Stimulated activated naive CD4-positive, alpha-beta T cell treated with Interleukin-2 at 50 U/mL for 16 hours (primary cell): ENCODE data around the gene GTF2F1.
"Not testable (repeated sequence)": the region's sequence is repeated elsewhere in the genome, so short reads cannot be mapped to it uniquely, and the experiment has no call there.

ENCODE experiments used
- DNase-seq: peaks from one replicate; lab custom pipeline; 2025; lab: John Stamatoyannopoulos, UW

The GTF2F1 gene, protein sequence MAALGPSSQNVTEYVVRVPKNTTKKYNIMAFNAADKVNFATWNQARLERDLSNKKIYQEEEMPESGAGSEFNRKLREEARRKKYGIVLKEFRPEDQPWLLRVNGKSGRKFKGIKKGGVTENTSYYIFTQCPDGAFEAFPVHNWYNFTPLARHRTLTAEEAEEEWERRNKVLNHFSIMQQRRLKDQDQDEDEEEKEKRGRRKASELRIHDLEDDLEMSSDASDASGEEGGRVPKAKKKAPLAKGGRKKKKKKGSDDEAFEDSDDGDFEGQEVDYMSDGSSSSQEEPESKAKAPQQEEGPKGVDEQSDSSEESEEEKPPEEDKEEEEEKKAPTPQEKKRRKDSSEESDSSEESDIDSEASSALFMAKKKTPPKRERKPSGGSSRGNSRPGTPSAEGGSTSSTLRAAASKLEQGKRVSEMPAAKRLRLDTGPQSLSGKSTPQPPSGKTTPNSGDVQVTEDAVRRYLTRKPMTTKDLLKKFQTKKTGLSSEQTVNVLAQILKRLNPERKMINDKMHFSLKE

DNA sequence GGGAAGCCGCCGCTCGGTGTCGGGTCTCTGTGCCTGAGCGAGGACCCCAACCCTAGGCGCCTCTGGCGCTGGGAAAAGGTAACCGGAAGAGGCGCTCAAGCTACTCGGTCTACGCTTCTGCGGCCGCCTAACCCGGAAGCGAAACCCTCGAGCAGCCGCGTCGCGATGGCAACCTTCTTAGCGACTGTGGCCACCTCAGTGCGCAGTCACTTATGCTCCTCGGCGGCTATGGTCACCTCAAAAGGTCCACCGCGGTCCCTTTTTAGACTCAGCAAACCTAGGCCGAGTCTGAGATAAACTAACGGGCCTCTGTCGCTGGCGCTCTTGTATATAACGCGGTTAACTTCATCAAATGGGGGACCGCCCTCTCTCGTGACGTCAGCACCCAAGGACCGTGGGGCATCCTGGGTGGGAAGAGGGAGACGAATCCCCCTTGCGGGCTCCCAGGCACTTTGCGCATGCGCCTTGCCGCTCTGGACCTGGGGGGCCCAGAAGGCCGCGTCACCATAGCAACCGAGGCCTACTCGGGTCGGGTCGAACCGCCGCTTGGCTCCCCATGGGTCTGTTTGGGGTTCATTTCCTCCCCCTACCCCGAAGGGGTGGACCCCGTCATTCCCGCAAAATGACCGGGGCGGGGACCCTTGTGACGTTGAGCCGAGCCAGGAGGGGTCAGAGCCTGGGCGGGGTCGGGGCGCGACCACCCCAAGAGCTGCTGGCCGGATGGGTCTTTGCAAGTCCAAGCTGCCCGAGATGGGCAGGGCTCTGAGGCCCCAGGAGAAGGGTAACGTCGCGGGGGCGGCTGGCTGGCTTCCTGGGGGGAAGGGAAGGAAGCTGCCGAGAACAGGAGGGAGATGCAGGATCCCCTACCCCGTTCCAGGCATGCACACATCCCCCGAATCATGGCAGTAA, at the start of gene GTF2F1:
TSS of gene GTF2F1 (minus strand) at position 91 of the 909 bp plus-strand sequence. CDS start 169 bp downstream, outside the sequence.
- DNase-seq, result peak; percentile 91

DNA sequence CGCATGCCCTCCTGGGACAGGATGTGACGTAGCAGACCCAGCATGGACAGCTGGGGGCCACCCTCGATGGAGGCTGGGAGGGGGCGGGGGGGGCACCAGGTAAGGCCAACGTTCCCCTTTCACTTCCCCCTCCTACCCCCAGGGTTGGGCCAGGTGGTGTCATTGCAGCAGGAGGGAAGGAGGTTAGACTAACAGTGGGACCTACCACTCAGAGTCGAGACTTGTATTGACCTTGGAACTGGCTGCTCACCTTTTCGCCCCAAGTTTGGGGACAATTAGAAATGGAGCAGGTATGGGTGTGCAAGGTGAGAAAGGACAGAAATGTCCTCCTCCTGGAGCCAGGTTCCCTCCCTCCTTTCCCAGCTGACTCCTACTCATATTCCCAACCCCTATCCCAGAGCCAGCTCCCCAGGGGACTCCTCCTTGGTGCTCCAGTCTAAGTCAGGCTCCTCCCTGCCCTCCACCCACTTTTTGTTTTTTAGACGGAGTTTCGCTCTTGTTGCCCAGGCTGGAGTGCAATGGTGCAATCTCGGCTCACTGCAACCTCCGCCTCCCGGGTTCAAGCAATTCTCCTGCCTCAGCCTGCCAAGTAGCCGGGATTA, 49.2 kb upstream of the GTF2F1 start:
- DNase-seq, result no peak

DNA sequence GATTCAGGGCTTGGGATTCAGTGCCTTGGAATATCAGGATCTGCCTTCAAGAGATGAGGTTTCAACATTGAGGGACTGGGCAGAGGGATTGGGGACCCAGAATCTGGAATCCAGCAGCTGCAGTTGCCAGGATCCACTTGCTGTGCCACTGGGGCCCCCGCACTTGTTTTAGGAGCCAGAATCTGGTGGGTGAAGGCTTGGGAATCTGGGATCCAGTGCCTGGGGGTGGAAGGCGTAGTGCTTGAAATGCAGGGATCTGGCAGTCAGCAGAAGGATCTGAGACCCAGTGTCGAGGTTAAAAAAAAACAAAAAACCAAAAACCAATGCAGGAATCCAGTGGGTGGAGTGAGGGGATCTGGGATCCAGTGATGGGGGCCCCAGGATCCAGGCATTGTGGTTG, 47.9 kb upstream of the GTF2F1 start:
- no peak for DNase-seq

DNA sequence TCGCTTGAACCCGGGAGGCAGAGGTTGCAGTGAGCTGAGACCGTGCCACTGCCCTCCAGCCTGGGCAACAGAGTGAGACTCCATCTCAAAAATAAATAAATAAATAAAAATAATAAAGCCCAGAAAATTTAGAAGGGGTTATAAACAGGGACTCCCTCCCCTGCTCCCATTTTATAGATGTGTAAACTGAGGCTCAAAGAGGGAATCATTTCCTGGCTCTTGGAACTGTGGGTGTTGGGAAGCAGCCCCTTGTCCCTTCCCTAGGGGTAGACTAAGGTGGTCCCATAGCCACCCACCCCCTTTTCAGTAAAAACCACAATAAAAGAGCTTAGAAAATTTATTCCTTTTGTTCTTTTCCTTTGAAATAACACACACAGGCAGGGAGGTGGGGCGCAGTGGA, 46.8 kb upstream of the GTF2F1 start:
- DNase-seq, result no peak

DNA sequence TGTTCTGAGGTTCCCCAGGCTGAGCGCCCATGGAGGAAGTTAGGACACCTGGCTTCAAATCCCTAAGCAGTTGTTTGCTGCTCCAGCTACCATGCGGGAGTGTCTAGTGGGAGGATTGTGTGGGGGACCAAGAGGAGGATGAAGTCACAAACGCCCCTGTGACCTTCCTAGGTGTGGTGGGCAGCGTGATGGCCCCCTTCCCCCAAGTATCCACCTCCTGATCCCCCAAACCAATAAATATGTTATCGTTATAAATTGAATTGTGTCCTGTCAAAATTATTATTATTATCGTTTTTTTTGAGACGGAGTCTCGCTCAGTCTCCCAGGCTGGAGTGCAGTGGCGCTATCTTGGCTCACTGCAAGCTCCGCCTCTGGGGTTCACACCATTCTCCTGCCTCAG, 40.7 kb upstream of the GTF2F1 start, which contains the start of gene SLC25A41:
TSS of gene SLC25A41 (minus strand) at position 101 of the 400 bp plus-strand sequence. CDS start at position 31, 70 bp downstream.
- no peak for DNase-seq

DNA sequence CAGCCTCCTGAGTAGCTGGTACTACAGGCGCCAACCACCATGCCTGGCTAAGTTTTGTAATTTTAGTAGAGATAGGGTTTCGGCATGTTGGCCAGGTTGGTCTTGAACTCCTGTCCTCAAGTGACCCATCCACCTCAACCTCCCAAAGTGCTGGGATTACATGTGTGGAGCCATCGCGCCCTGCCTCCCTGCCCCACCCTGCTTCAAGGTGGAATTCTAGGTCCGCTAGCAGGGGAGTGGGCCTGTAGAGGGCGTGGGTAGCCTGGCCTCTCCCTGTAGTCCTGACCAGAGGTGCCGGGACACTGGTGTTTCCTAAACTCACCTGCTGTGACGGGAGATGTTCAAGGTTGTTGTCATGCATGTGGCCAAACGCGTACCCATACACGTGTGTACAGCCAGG, 40.2 kb upstream of the GTF2F1 start:
- DNase-seq, result no peak

DNA sequence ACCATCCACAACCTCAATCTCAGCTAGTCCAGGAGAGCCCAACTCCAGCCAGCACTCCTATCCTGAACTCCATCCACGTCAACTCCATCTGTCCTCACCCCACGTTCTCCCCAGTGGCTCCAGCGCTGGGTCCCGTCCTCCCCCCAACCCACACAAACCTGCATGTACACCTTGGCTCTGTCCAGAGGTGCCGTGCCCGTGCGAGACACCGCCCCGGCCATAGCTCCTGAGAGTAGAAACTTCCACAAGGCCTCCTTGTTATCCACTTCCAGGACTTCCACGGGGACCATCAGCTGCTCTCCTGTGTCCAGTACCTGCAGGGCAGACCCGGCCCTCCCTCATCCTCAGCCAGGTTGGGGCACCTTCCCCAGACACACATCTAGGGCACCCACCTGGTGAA, 38.9 kb upstream of the GTF2F1 start:
- no peak for DNase-seq

DNA sequence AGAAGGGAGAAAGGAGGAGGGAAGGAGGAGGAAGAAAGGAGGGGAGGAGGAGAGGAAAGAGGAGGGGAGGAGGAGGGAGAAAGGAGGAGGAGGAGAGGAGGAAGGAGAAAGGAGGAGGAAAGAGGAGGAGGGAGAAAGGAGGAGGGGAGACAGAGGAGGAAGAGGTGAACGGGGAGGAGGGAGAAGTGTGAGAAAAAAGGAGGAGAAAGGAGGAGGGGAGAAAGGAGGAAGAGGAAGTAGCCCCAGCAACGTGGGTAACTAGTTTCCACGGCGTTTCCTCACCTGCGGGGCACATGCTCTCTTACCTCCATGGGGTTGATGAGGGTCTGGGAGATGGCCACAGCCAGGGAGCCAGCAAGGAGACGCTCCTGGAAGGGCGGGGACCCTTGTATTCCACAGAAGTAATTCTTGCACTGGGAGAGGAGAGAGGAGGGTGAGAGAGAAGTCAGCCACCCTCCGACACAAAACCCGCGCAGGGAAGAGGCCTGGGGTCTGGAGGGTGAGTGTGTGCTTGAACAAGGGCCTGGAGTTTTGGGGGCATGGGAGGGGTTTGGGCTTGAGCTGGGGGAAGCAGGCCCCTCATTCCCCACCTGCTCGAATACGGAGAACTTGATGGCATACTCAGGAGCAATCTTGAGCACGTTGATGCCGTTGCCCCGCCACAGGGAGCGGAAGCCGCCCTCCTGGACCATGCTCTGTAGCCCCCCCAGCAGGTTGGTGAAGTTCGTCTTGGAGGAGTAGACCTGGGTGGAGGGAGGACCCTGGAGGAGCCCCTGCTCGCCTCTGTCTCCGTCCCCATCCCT, 36.7 kb upstream of the GTF2F1 start:
- no peak for DNase-seq

DNA sequence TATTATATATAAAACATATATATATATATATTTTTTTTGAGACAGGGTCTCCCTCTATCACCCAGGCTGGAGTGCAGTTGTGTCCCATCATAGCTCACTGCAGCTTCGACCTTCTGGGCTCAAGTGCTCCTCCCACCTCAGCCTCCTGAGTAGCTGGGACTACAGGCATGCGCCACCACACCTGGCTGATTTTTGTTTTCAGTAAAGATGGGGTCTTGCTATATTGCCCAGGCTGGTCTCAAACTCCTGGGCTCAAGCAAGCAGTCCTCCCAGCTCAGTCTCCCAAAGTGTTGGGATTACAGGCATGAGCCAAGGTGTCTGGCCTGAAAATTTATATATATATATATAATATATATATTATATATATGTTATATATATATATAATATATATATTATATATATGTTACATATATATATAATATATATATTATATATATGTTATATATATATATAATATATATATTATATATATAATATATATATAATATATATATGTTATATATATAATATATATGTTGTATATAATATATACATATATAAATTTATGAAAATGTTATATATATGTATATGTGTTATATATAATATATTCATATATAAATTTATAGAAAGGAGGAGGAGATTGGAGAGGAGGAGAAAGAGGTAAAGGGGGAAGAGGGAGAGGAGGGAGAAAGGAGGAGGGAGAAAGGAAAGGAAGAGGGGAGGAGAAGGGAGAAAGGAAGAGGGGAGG, 35.9 kb upstream of the GTF2F1 start:
- DNase-seq, result not testable (repeated sequence)

DNA sequence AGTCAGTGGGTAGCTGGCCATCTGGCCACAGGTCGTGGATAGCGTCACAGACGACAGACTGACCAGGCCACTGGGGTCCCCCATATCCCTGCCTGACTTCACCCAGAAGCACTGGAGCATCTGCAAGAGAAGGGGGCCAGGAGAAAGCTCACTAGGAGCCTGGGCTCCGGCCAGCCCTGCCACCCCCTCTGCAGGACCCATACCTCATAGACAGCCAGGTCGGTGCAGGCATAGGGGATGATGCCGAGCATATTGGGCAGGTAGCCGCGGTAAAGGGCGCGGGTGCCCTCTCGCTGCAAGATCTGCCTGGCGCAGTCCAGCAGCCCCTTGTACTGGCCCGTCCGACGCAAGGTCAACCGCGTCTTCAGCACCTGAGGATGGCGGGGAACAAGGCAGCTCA, 34.2 kb upstream of the GTF2F1 start:
- no peak for DNase-seq

DNA sequence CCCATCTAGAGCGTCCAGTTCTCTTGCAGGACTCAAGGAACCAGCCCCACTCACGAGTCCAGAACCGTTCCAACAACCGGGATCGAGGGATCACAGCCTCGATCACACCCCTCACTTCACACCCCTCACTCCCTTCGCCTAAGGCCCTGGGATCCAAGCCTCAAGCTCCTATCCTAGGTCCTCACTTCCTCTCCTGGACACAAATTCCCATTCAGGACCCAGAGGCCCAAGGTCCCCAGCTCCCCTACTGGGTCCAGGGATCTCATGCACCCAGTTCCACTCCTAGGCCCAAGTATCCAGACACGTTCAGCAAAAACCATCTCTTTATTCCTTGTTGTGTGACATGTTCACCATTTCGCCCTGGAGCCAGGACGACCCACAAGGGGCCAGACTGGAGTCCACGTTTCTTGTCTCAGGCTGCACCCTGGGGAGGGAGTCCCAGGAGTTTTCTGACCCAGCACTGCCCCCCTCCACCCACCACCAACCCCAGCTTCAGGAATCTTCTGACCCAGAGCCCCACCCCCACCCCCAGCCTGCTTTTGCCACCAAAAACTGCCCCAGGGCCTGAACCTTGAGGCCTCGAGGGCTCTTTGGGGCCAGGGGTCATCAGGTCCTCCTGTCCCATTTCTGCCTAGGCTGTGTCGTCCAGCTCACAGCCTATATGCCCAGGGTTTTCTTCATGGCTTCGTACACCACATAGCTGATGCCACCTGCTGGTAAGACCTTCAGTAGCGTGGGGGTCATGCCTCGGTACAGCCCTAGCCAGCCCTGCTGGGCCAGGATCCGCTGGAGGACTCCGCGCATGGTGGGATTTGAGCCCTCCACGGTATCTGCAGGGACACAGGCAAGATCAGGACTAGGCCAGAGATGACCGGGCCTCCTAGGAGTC, 33.0 kb upstream of the GTF2F1 start:
- no peak for DNase-seq

DNA sequence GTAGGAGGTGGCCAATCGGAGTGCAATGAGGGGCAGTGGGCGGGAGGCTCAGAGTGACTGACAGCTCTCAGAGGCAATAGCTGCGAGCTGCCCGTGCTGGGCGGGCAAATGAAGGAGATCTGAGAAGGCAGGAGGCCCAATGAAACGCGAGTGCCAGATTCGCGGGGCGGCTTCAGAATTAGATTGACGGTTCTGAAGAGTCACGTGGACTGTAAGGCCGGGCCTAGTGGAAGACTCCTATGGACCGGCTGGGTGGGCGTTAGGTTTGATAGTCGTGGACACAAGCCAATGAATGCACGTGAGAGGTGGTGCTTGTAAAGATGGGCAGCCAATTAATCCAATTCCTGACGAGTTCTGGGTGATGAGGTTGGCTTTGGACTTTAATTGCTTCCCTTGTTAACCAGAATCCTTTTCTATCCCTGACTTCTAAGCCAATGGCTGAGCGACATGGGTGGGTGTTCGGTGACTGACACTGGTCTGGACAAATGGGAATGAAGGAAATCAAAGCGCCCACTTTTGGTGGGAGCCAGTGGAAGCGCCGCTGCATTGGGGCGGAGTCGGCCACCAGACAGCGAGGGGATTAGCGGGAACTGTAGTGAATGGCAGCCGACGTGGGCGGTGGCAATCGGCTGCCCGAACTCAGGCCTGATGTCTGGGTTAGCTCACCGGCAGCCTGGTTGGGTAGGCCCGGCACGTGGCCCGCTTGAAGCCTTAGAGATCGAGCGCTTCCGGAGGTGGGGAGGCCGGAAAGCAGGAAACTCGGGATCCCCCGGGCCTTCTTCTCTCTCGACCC, 32.2 kb upstream of the GTF2F1 start:
- DNase-seq, result peak; percentile 100

DNA sequence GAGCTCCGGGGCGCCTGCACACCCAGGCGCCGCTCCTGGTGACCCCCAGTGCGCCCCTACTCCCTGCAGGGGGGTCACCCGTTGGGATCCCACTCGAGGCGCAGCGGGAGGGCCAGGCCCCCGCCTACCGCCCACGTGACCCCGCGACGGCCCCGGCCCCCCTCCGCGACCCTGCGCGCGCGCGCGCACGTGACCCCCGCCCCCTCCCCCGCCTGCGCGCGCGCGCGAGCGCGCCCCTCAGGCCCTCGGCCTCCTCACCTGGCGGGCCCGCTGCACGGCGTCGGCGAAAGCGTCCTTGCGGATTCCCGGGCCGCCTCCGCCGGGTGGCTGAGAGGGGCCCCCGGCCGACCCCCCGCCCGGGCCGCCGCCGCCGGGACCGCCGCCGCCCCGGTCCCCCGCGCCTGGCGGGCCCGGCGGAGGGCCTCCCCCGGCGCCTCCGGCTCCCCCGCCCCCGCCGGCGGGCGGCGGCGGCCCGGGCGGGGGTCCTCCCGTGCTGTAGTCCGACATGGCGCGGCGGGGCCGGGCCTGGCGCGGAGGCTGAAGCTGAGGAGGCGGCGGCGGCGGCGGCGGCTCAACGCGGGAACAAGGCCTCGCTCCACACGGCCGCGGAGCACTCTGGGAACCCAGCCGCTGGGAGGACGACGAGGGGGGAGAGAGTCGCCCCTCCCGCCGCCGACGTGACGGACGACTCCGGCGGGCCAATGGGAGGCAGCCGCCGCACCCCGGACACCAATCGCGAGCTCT, 31.4 kb upstream of the GTF2F1 start, which contains the start of gene KHSRP:
TSS of gene KHSRP (minus strand) at position 617 of the 744 bp plus-strand sequence. CDS start at position 507, 110 bp downstream.
- DNase-seq, result peak; percentile 5

DNA sequence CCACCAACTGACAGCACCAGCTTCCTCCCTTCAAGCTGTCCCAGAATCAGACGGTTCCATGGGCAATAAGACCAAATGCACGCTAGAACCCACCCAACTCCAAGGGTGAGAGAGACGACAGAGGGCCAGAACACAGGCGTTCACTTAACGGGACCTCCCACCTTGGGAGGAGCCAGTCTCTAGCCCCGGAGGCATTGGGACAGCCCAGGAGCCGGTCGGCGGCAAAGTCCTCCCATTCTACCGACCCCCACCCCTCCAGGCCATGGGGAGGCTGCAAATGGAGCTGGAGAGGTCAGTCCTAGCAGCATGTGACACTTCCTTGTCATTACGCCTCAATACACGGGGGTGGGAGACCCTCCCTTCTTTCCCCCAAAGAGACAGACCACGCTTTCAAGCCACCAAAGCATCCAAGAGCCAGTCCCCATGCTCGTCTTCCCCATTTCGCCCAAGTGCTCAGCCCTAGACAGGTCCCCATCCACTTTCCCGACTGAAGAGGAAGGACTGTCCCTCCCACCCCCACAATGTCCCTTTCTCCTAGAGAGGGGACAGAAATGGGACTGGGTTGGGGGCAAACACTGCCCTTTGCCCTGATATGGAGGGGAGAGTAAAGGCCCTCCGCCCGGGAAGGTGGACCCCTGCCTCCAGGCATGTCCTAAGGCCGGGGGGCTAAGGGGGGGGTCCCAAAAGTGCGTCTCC, 30.7 kb upstream of the GTF2F1 start:
- DNase-seq, result peak; percentile 28

DNA sequence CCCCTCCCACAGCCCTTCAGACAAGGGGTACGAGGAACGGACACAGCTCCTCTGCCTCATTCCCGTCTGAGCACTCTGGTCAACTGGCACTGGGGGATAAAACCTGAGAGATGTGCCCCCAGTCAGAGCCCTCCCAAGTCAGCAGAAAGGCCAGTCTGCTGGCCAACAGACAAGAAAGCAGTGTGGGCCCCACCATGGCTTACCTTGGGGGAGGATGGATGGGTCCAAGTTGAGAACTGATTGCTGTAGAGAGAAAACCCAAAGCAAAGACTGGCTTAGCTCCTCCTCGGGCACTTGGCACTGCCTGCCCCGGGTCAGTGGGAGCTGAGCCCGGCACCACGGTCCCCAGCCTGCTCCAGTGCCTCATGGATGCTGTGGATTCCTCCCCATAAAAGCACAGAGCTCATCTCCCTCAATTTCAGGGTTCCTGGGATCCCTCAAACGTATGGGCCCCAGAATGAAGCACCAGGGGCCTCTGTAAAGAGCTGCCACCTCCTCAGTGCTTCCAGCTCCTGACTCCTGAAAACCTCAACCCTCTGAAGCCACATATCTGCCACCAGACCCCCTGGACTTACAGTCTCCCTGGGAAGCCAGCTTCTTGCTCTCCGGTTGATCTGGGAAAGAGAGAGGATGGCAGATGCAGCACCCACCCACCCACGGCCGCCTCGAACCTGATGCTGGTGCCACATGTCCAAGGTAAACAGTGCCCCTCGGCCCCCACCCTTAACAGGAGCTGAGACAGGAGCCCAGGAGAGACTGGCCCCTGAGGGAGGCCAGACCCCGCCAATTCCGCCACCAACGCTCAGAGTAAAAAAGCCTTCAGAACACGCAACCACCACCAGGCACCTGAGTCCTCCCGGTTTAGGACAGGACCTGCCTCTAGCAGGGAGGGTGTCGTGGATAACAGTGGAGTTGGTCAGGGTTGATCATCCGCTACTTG, 28.4 kb upstream of the GTF2F1 start:
- no peak for DNase-seq

DNA sequence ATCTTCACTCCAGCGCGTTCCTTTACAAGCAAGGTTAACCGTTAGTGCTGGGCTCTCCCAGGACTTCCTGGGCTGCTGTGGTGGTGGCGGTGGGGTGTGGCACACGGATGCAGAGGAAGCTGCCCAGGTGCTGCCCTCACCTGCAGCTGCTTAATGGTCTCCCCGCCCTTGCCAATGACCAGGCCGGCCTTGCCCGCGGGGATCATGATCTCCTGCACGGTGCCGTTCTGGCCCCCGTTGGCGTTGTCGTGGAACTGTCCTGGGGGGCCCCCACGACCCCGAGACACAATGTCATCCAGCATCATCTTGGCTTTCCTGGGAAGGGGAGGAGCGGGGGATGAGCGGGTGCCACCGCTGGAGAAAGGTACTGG, 25.6 kb upstream of the GTF2F1 start:
- DNase-seq, result no peak
